Adrenal gland (tissue), 12 donors: ENCODE results near the gene AGBL1. TPM values are rescaled to one million over a fixed set of nuclear protein-coding genes. Genes with fewer than 3 reads are reported as not detected.

Source experiments
- DNase-seq, 7 donors: peaks; one replicate each; pipeline ENCODE4 v3.0.0-alpha.2; 2019 to 2020
- H3K27ac ChIP-seq, 5 donors: fragments of 200-600 bp; sonication (generic) in 4 of 5; 1 replicate in 3 of 5; 2 replicates in 2 of 5; pipeline versions ENCODE4 v1.5.1 to v1.8.0; 2016 to 2020; ENCODE audit warnings: mild to moderate bottlenecking in 1 of 5
- H3K27me3 ChIP-seq: fragments of 200-600 bp; 2 replicates; pipeline ENCODE4 v1.8.0; 2021
- H3K36me3 ChIP-seq, 2 donors: fragments of 200-600 bp; replicated peaks in 1 of 2; 1 replicate in 1 of 2; 2 replicates in 1 of 2; pipeline versions ENCODE4 v1.5.1 to v1.8.0; 2018 to 2022
- H3K4me1 ChIP-seq, 2 donors: fragments of 200-600 bp; replicated peaks in 1 of 2; 1 replicate in 1 of 2; 2 replicates in 1 of 2; pipeline versions ENCODE4 v1.5.1 to v1.8.0; 2018 to 2021
- H3K4me3 ChIP-seq, 4 donors: fragments of 200-600 bp; sonication (generic) in 3 of 4; one replicate each; pipeline ENCODE4 v1.5.1; 2016 to 2018
- H3K9me3 ChIP-seq, 3 donors: fragments of 200-600 bp; sonication (generic) in 1 of 3; replicated peaks in 1 of 3; 1 replicate in 2 of 3; 2 replicates in 1 of 3; pipeline versions ENCODE4 v1.5.1 to v1.8.0; 2016 to 2021
- CTCF ChIP-seq, 6 experiments: fragments of 450-650 bp in 4 of 6; fragments of 200-600 bp in 2 of 6; sonication (generic) in 1 of 6; IDR thresholded peaks; 1 replicate in 5 of 6; 2 replicates in 1 of 6; pipeline versions ENCODE4 v1.5.1 to v1.8.0; 2016 to 2021; ENCODE audit warnings: antibody characterized with exemption in 6 of 6, mild to moderate bottlenecking in 2 of 6, moderate library complexity in 1 of 6
- POLR2A ChIP-seq, 2 donors: fragments of 450-650 bp; IDR thresholded peaks; one replicate each; pipeline ENCODE4 v1.6.1; 2017; ENCODE audit warnings: antibody characterized with exemption in 2 of 2, mild to moderate bottlenecking in 2 of 2, moderate library complexity in 1 of 2
- WGBS, 4 donors: extraction: QIAGEN DNeasy Blood & Tissue Kit in 2 of 4; methylation state at CpG; one replicate each; pipeline versions ENCODE4 v1.1.5 to v1.1.7; 2013 to 2017; 5-methylcytosine and 5-hydroxymethylcytosine counted together
- intact Hi-C, 2 donors: fragments of 100-400 bp; cut with DNase I; formaldehyde crosslinking; loops; one replicate each; pipeline versions ENCODE4 v1.14.1 to v1.15.0; 2022 to 2023
- polyA plus RNA-seq, 3 donors: library from polyadenylated mRNA; stranded (reverse); fragments of 200-250 nt in 2 of 3; fragments of 350-450 nt in 1 of 3; fragmentation: Illumina TruSeq in 1 of 3; extraction: RNeasy Lipid Tissue Mini Kit (QIAGEN cat#74804) in 1 of 3; gene quantifications; one replicate each; pipeline ENCODE4 v1.2.3, GENCODE V29; 2013 to 2014
- total RNA-seq, 9 donors: library from RNA; depleted of rRNA in 4 of 9; stranded (reverse); fragments of >200 nt in 4 of 9; fragments of 120-200 nt in 1 of 9; fragmentation: NEBNext Ultra II Directional in 1 of 9; extraction: Animal tissue kit (Norgen Biotek cat#: 25700) in 1 of 9; gene quantifications; one replicate each; pipeline versions ENCODE4 v1.1.0 to v1.2.4, GENCODE V29; 2013 to 2023
- donor health status: healthy with polysubstance abuse.
- donor health status: Bipolar disorder and iron deficiency.
- donor health status: DM: yes; HTN: yes; CAD: no.
- donor health status: DM: no; HTN: no; CAD: no.
- donor health status: DM: no; HTN: no; CAD: no.
- donor health status: DM: yes; HTN: yes; CAD: no.

The AGBL1 gene
- total and polyA plus RNA-seq, 12 donors, result 0.04 to 0.07 (median 0.06) TPM; not detected in 9

- no peak overlapping the region for H3K27ac ChIP-seq
- intact Hi-C loops, result no loop called here
- peak in 3 of 7 donors; percentile 12 to 18 (median 15) for DNase-seq
- no peaks in the 10 kb centered on the region for H3K36me3 ChIP-seq
- H3K4me1 ChIP-seq, result no peaks in the 10 kb centered on the region
- WGBS, 4 donors, result 47 to 53% (median 49%) methylated on average over 5 to 6 of the region's 6 CpGs
- H3K9me3 ChIP-seq, result no peaks in the 10 kb centered on the region
- no peak overlapping the region for H3K4me3 ChIP-seq
- H3K27me3 ChIP-seq, result no peaks in the 10 kb centered on the region
- TF ChIP-seq CTCF (IDR thresholded peaks at IDR 0.05) (no peak), POLR2A (IDR thresholded peaks at IDR 0.05) (no peak)
These were observed 55.4 kb downstream of the AGBL1 start for GRCh38 chr15:86135041-86135440.

- Histone ChIP-seq H3K36me3 (no peaks in the 10 kb centered on the region), H3K9me3 (no peaks in the 10 kb centered on the region), H3K27ac (no peak overlapping the region), H3K27me3 (no peaks in the 10 kb centered on the region), H3K4me1 (no peaks in the 10 kb centered on the region), H3K4me3 (no peak overlapping the region)
- TF ChIP-seq CTCF (IDR thresholded peaks at IDR 0.05), result no peak
- TF ChIP-seq POLR2A (IDR thresholded peaks at IDR 0.05), result no peak
- 67 to 83% (median 71%) methylated on average over 2 of the region's 2 CpGs for WGBS, 4 donors
- intact Hi-C loops, result no loop called here
- no peak for DNase-seq
These were observed 57.2 kb downstream of the AGBL1 start for GRCh38 chr15:86136861-86137260.

GRCh38 chr15:86138798-86139197 lies 59.1 kb downstream of the AGBL1 start:
- Histone ChIP-seq H3K4me1 (no peaks in the 10 kb centered on the region), H3K36me3 (no peaks in the 10 kb centered on the region), H3K9me3 (no peaks in the 10 kb centered on the region), H3K27ac (no peak overlapping the region), H3K4me3 (no peak overlapping the region), H3K27me3 (no peaks in the 10 kb centered on the region)
- no peak for TF ChIP-seq POLR2A (IDR thresholded peaks at IDR 0.05)
- TF ChIP-seq CTCF (IDR thresholded peaks at IDR 0.05), result no peak
- intact Hi-C loops, result no loop called here
- no peak for DNase-seq
- WGBS, 4 donors, result 45 to 62% (median 51%) methylated on average over 3 of the region's 3 CpGs

GRCh38 chr15:86139828-86140227 lies 60.2 kb downstream of the AGBL1 start:
- DNase-seq, result no peak
- no peak for TF ChIP-seq POLR2A (IDR thresholded peaks at IDR 0.05)
- TF ChIP-seq CTCF (IDR thresholded peaks at IDR 0.05), result peak in 1 of 6 experiments; percentile 4
- intact Hi-C loops, result no loop called here
- Histone ChIP-seq H3K4me3 (no peak overlapping the region), H3K9me3 (no peaks in the 10 kb centered on the region), H3K36me3 (no peaks in the 10 kb centered on the region), H3K27me3 (no peaks in the 10 kb centered on the region), H3K4me1 (no peaks in the 10 kb centered on the region), H3K27ac (no peak overlapping the region)
- WGBS, 4 donors, result 61 to 86% (median 66%) methylated on average over 5 to 9 of the region's 9 CpGs
